HepG2 (cell line): Measurements from ENCODE around the gene SLC9A4. TPM values are rescaled to one million over a fixed set of nuclear protein-coding genes. Genes with fewer than 3 reads are reported as not detected.

Source experiments
- ATAC-seq: fragments of 200-7000 bp; cut with Tn5 transposase; 3 replicates; pipeline ENCODE4 v1.9.1; 2020; ENCODE audit warnings: mild to moderate bottlenecking, moderate library complexity
- BruUV-seq: library from RNA; stranded (reverse); fragments of 400-500 nt; replicated peaks from 2 replicates; lab custom pipeline; 2021; lab: Mats Ljungman, UMichigan
- CTCF ChIA-PET: fragments of 300-600 bp; formaldehyde crosslinking; extraction: SDS; loops from one replicate; lab custom pipeline; 2021; ENCODE audit warnings: low total read pairs, inconsistent platforms, low intra/inter-chr PET ratio; lab: Yijun Ruan, JAX
- POLR2A ChIA-PET: fragments of 350-600 bp; sonication (Branson Sonifier 250); formaldehyde crosslinking; loops from one replicate; lab custom pipeline; 2020; ENCODE audit warnings: antibody characterized with exemption, inconsistent platforms; lab: Yijun Ruan, JAX
- DNase-seq: peaks from one replicate; pipeline ENCODE4 v3.0.0-alpha.2; 2015; ENCODE audit warnings: low spot score
- FAIRE-seq: peaks from 3 replicates; lab custom pipeline; 2011; peaks lifted over from hg19 to GRCh38; lab: Jason Lieb, UNC
- H2AFZ ChIP-seq: one replicate; pipeline ENCODE4 v1.6.1; 2011; ENCODE audit warnings: low read length, inconsistent platforms
- H3K27ac ChIP-seq: fragments of 300-600 bp; 3 replicates; pipeline ENCODE4 v1.8.0; 2011; ENCODE audit warnings: mixed run types, mild to moderate bottlenecking, mixed read lengths, low read length, inconsistent platforms; ENCODE audit not compliant: insufficient read depth; ENCODE audit errors: extremely low read length
- H3K27me3 ChIP-seq, 2 experiments: fragments of 200-600 bp in 1 of 2; 2 replicates in 1 of 2; 3 replicates in 1 of 2; pipeline versions ENCODE4 v1.6.0 to v1.8.0; 2011; ENCODE audit warnings: low read length in 2 of 2, mild to moderate bottlenecking in 2 of 2, moderate library complexity in 2 of 2, inconsistent platforms in 1 of 2; ENCODE audit not compliant: insufficient read depth in 2 of 2, control insufficient read depth in 1 of 2
- H3K36me3 ChIP-seq, 2 experiments: fragments of 200-600 bp in 1 of 2; replicated peaks in 1 of 2; 2 replicates in 1 of 2; 3 replicates in 1 of 2; pipeline versions ENCODE4 v1.5.1 to v1.8.0; 2011; ENCODE audit warnings: low read length in 2 of 2, inconsistent platforms in 1 of 2; ENCODE audit not compliant: insufficient read depth in 2 of 2, control insufficient read depth in 1 of 2
- H3K4me1 ChIP-seq: 2 replicates; pipeline ENCODE4 v1.5.1; 2012; ENCODE audit warnings: low read length, inconsistent platforms; ENCODE audit not compliant: insufficient read depth
- H3K4me2 ChIP-seq: 2 replicates; pipeline ENCODE4 v1.6.0; 2011; ENCODE audit warnings: low read depth, low read length, inconsistent platforms
- H3K4me3 ChIP-seq, 3 experiments: fragments of 200-600 bp in 1 of 3; sonication (generic), shearing (Covaris generic) in 1 of 3; replicated peaks in 1 of 3; 2 replicates each; pipeline ENCODE4 v1.5.1; 2011 to 2016; ENCODE audit warnings: low read length in 3 of 3, inconsistent platforms in 2 of 3, low read depth in 2 of 3, mild to moderate bottlenecking in 2 of 3, control low read depth in 1 of 3, mixed read lengths in 1 of 3; ENCODE audit not compliant: insufficient read depth in 1 of 3
- H3K79me2 ChIP-seq: one replicate; pipeline ENCODE4 v1.6.1; 2011; ENCODE audit warnings: low read length, inconsistent platforms; ENCODE audit not compliant: insufficient read depth
- H3K9ac ChIP-seq: 2 replicates; pipeline ENCODE4 v1.6.0; 2011; ENCODE audit warnings: mild to moderate bottlenecking, low read depth, low read length, inconsistent platforms; ENCODE audit not compliant: insufficient read depth
- H3K9me3 ChIP-seq: 2 replicates; pipeline ENCODE4 v1.5.1; 2012; ENCODE audit warnings: mild to moderate bottlenecking, low read length
- H4K20me1 ChIP-seq: 2 replicates; pipeline ENCODE4 v1.6.0; 2011; ENCODE audit warnings: inconsistent platforms, mild to moderate bottlenecking, low read length, moderate library complexity; ENCODE audit not compliant: insufficient read depth
- CHD4 ChIP-seq: fragments of 200-600 bp; sonication (generic); IDR thresholded peaks from 2 replicates; pipeline ENCODE4 v1.7.0; 2017; ENCODE audit warnings: mild to moderate bottlenecking, low read length, borderline replicate concordance
- DZIP1 ChIP-seq: sonication (generic); formaldehyde crosslinking; IDR thresholded peaks from 2 replicates; pipeline ENCODE4 v1.5.0; 2020; ENCODE audit warnings: mild to moderate bottlenecking, missing genetic modification reagents
- HOXA9 ChIP-seq: sonication (generic); formaldehyde crosslinking; IDR thresholded peaks from 2 replicates; pipeline ENCODE4 v1.8.1; 2022; ENCODE audit warnings: missing genetic modification reagents, mild to moderate bottlenecking, moderate library complexity, borderline replicate concordance
- NKX3-1 ChIP-seq: sonication (generic); formaldehyde crosslinking; IDR thresholded peaks from 2 replicates; pipeline ENCODE4 v1.5.0; 2020; ENCODE audit warnings: missing genetic modification reagents
- SUZ12 ChIP-seq: fragments of 150-350 bp; IDR thresholded peaks from 2 replicates; pipeline ENCODE4 v1.6.1; 2014; ENCODE audit warnings: low read depth, low read length
- ZBTB20 ChIP-seq: sonication (generic); formaldehyde crosslinking; IDR thresholded peaks from 2 replicates; pipeline ENCODE4 v1.8.1; 2023; ENCODE audit warnings: missing genetic modification reagents, low read depth, mild to moderate bottlenecking, borderline replicate concordance
- ZSCAN12 ChIP-seq: sonication (generic); formaldehyde crosslinking; IDR thresholded peaks from 2 replicates; pipeline ENCODE4 v1.9.0; 2021; ENCODE audit warnings: mild to moderate bottlenecking, missing genetic modification reagents
- WGBS: methylation state at CpG from one replicate; pipeline ENCODE4 v1.1.6; 2017; ENCODE audit warnings: low lambda C conversion rate; 5-methylcytosine and 5-hydroxymethylcytosine counted together
- in situ Hi-C: cut with HindIII; loops from 2 replicates; pipeline ENCODE4 v1.10.0; 2017; ENCODE audit warnings: low pct_unique_long_range_greater_than_20kb; ENCODE audit not compliant: extremely low pct_ligation_motif_present
- intact Hi-C: fragments of 100-400 bp; cut with micrococcal nuclease; formaldehyde crosslinking; loops from one replicate; pipeline ENCODE4 v1.10.0; 2022; ENCODE audit not compliant: unreplicated experiment
- polyA plus RNA-seq, 8 experiments: library from polyadenylated mRNA; depleted of rRNA in 3 of 8; stranded (reverse) in 7 of 8; unstranded in 1 of 8; fragments of >200 nt; fragmentation: Illumina TruSeq in 4 of 8; extraction: Trizol in 4 of 8; gene quantifications; 2 replicates each; pipeline versions ENCODE4 v1.2.1 to v1.2.3, GENCODE V29; 2011 to 2016; ENCODE audit warnings: low read depth in 4 of 8, missing spikeins in 1 of 8, mixed read lengths in 1 of 8; ENCODE audit not compliant: insufficient read depth in 1 of 8
- total RNA-seq, 5 experiments: library from RNA; depleted of rRNA; stranded (reverse); fragments of >200 nt; fragmentation: Illumina TruSeq; extraction: Trizol; gene quantifications; 2 replicates each; pipeline ENCODE4 v1.2.3, GENCODE V29; 2016; ENCODE audit warnings: low read depth in 1 of 5
- TF ChIP-seq, protein P1 (sequence below): sonication (generic); formaldehyde crosslinking; IDR thresholded peaks from 2 replicates; pipeline ENCODE4 v1.8.1; 2022; ENCODE audit warnings: low read depth, mild to moderate bottlenecking, missing genetic modification reagents
- TF ChIP-seq, protein P2 (sequence below): sonication (generic); formaldehyde crosslinking; IDR thresholded peaks from 2 replicates; pipeline ENCODE4 v1.5.1; 2020; ENCODE audit warnings: mild to moderate bottlenecking, missing genetic modification reagents, borderline replicate concordance
- TF ChIP-seq, protein P3 (sequence below): sonication (generic); formaldehyde crosslinking; IDR thresholded peaks from 2 replicates; pipeline ENCODE4 v1.4.0; 2020; ENCODE audit warnings: missing genetic modification reagents

Gene SLC9A4
- total and polyA plus RNA-seq, 2 of the 13 experiments (the other 11 are each of a cell fraction or from before 2014, with no cell fraction given) = not detected

DNA sequence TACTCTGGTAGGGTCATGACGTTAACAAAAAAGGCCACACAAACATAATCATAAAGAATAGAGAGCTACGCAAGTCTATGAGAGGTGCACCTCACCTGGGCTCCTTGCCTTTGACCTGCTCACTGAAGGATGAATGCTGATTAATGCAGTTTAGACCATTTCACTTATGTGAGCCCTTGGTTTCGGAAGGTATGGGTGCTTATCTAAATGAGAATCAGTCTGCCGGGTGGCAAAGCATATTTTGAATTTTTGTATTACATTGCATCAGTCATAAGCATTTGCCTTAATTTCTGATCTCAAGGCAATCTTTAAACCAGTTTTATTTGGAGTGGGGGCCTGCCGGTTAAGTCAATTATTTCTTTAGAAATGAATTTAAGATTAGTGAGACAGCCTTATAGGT is 42.8 kb downstream of the SLC9A4 start (continued):
- TF ChIP-seq, protein P1, sequence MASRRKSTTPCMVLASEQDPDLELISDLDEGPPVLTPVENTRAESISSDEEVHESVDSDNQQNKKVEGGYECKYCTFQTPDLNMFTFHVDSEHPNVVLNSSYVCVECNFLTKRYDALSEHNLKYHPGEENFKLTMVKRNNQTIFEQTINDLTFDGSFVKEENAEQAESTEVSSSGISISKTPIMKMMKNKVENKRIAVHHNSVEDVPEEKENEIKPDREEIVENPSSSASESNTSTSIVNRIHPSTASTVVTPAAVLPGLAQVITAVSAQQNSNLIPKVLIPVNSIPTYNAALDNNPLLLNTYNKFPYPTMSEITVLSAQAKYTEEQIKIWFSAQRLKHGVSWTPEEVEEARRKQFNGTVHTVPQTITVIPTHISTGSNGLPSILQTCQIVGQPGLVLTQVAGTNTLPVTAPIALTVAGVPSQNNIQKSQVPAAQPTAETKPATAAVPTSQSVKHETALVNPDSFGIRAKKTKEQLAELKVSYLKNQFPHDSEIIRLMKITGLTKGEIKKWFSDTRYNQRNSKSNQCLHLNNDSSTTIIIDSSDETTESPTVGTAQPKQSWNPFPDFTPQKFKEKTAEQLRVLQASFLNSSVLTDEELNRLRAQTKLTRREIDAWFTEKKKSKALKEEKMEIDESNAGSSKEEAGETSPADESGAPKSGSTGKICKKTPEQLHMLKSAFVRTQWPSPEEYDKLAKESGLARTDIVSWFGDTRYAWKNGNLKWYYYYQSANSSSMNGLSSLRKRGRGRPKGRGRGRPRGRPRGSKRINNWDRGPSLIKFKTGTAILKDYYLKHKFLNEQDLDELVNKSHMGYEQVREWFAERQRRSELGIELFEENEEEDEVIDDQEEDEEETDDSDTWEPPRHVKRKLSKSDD (CRISPR knock-in tag) = no peak
- TF ChIP-seq ZSCAN12 (CRISPR knock-in tag) (no peak), NKX3-1 (no peak)

DNA sequence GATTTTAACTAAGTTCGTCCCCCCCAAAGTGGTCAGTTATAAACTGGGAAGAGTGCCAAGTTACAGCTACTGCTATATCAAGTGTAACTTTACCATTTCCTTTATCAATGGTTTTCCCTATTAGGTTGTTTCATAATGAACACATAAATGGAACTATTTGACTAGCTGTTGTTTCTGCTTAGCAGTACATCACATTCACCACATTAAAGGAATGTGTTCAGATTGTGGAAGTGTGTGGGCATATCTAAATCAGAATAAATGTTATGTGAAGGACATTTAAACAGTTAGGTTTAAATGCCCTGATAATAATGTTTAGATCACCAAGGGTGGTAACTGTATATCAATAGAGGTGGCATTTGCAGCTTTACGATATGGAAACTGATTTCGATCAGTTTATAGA is 45.1 kb downstream of the SLC9A4 start:
- in situ Hi-C loops = no loop called here
- 35% methylated on average over 3 of the region's 3 CpGs for WGBS
- peaks cover 16% of the 10 kb centered on the region for H3K4me1 ChIP-seq
- TF ChIP-seq, protein P2, sequence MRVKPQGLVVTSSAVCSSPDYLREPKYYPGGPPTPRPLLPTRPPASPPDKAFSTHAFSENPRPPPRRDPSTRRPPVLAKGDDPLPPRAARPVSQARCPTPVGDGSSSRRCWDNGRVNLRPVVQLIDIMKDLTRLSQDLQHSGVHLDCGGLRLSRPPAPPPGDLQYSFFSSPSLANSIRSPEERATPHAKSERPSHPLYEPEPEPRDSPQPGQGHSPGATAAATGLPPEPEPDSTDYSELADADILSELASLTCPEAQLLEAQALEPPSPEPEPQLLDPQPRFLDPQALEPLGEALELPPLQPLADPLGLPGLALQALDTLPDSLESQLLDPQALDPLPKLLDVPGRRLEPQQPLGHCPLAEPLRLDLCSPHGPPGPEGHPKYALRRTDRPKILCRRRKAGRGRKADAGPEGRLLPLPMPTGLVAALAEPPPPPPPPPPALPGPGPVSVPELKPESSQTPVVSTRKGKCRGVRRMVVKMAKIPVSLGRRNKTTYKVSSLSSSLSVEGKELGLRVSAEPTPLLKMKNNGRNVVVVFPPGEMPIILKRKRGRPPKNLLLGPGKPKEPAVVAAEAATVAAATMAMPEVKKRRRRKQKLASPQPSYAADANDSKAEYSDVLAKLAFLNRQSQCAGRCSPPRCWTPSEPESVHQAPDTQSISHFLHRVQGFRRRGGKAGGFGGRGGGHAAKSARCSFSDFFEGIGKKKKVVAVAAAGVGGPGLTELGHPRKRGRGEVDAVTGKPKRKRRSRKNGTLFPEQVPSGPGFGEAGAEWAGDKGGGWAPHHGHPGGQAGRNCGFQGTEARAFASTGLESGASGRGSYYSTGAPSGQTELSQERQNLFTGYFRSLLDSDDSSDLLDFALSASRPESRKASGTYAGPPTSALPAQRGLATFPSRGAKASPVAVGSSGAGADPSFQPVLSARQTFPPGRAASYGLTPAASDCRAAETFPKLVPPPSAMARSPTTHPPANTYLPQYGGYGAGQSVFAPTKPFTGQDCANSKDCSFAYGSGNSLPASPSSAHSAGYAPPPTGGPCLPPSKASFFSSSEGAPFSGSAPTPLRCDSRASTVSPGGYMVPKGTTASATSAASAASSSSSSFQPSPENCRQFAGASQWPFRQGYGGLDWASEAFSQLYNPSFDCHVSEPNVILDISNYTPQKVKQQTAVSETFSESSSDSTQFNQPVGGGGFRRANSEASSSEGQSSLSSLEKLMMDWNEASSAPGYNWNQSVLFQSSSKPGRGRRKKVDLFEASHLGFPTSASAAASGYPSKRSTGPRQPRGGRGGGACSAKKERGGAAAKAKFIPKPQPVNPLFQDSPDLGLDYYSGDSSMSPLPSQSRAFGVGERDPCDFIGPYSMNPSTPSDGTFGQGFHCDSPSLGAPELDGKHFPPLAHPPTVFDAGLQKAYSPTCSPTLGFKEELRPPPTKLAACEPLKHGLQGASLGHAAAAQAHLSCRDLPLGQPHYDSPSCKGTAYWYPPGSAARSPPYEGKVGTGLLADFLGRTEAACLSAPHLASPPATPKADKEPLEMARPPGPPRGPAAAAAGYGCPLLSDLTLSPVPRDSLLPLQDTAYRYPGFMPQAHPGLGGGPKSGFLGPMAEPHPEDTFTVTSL = no peak
- TF ChIP-seq SUZ12 (no peak), DZIP1 (CRISPR knock-in tag) (no peak), ZBTB20 (CRISPR knock-in tag) (no peak), HOXA9 (CRISPR knock-in tag) (no peak), CHD4 (no peak)
- TF ChIP-seq, protein P3, sequence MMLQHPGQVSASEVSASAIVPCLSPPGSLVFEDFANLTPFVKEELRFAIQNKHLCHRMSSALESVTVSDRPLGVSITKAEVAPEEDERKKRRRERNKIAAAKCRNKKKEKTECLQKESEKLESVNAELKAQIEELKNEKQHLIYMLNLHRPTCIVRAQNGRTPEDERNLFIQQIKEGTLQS (CRISPR knock-in tag) = no peak

More for the DNA sequence above, 45.1 kb downstream of the SLC9A4 start:
- ChIA-PET POLR2A (no interaction called here), CTCF (no interaction called here)
- Histone ChIP-seq H3K4me3 (no peak overlapping the region), H3K9me3 (no peaks in the 10 kb centered on the region), H2AFZ (no peak overlapping the region), H3K79me2 (no peaks in the 10 kb centered on the region), H4K20me1 (no peaks in the 10 kb centered on the region), H3K27me3 (peaks cover 0 to 1% of the 10 kb centered on the region in 2 experiments; a peak in 1 of 5 replicates), H3K9ac (no peak overlapping the region), H3K27ac (no peak overlapping the region), H3K36me3 (no peaks in the 10 kb centered on the region), H3K4me2 (no peak overlapping the region)
- no peak for DNase-seq
- no TSS peak for BruUV-seq
- no peak for ATAC-seq
- FAIRE-seq = peak; percentile 26
- intact Hi-C loops = no loop called here
